ENCODE data around the gene VPS37D.

The VPS37D gene

DNA sequence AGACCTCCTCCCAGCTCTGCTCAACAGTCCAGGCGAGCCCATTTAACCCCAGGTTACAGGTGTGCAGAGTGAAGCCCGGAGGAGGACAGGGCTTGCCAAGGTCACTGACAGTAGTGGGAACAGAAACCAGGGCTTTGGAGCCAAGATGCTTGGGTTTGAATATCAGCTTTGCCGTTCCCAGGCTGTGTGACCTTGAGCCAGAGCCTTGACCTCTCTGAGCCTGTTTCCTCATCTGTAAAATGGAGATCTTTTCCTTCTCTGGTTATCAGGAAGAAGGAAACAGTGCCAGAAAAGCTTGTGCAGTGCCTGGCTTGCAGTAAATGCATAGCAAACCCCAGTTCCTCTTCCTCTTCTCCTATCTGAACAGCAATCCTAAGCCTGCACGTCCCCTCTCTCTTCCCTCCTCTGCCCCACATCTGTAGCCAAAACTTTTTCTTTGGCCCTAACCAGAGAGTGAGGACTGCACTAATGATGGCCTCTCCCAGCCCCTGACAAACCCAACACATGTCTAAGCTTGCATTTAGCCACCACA, 21.9 kb upstream of the VPS37D start:
- no peak for TF ChIP-seq CEBPB (IDR thresholded peaks at IDR 0.05)
- TF ChIP-seq NFIC (IDR thresholded peaks at IDR 0.05), result no peak
- no peak for TF ChIP-seq CREB1 (IDR thresholded peaks at IDR 0.05; ENCODE audit: low read depth)
- TF ChIP-seq EP300 (IDR thresholded peaks at IDR 0.05; ENCODE audit: borderline replicate concordance), result no peak
- no peak for TF ChIP-seq TEAD4 (IDR thresholded peaks at IDR 0.05)
- no peak for TF ChIP-seq RAD21 (IDR thresholded peaks at IDR 0.05; ENCODE audit: low read depth)
- TF ChIP-seq TCF12 (IDR thresholded peaks at IDR 0.05; ENCODE audit: low read depth), result no peak
- TF ChIP-seq, protein P1, sequence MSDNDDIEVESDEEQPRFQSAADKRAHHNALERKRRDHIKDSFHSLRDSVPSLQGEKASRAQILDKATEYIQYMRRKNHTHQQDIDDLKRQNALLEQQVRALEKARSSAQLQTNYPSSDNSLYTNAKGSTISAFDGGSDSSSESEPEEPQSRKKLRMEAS (IDR thresholded peaks at IDR 0.05), result no peak
- TF ChIP-seq TAF1 (IDR thresholded peaks at IDR 0.05; ENCODE audit: low read depth), result no peak
- no peak for TF ChIP-seq YY1 (IDR thresholded peaks at IDR 0.05; ENCODE audit: low read depth)

GRCh38 chr7:73646785-73647724, 20.6 kb upstream of the VPS37D start:
- TF ChIP-seq NFIC (IDR thresholded peaks at IDR 0.05), result no peak
- TF ChIP-seq TAF1 (IDR thresholded peaks at IDR 0.05; ENCODE audit: low read depth), result no peak
- TF ChIP-seq FOXM1 (IDR thresholded peaks at IDR 0.05; ENCODE audit: borderline replicate concordance, low read depth), result no peak
- no peak for TF ChIP-seq TCF12 (IDR thresholded peaks at IDR 0.05; ENCODE audit: low read depth)
- TF ChIP-seq, protein P2, sequence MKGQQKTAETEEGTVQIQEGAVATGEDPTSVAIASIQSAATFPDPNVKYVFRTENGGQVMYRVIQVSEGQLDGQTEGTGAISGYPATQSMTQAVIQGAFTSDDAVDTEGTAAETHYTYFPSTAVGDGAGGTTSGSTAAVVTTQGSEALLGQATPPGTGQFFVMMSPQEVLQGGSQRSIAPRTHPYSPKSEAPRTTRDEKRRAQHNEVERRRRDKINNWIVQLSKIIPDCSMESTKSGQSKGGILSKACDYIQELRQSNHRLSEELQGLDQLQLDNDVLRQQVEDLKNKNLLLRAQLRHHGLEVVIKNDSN (IDR thresholded peaks at IDR 0.05), result no peak
- TF ChIP-seq EP300 (IDR thresholded peaks at IDR 0.05; ENCODE audit: borderline replicate concordance), result no peak
- no peak for TF ChIP-seq REST (IDR thresholded peaks at IDR 0.05; ENCODE audit: low read depth)
- no peak for TF ChIP-seq CREB1 (IDR thresholded peaks at IDR 0.05; ENCODE audit: low read depth)
- TF ChIP-seq CEBPB (IDR thresholded peaks at IDR 0.05), result no peak
- no peak for TF ChIP-seq TEAD4 (IDR thresholded peaks at IDR 0.05)
- no peak for TF ChIP-seq EGR1 (IDR thresholded peaks at IDR 0.05)
- TF ChIP-seq, protein P1 (IDR thresholded peaks at IDR 0.05), result no peak
- TF ChIP-seq YY1 (IDR thresholded peaks at IDR 0.05; ENCODE audit: low read depth), result no peak

DNA sequence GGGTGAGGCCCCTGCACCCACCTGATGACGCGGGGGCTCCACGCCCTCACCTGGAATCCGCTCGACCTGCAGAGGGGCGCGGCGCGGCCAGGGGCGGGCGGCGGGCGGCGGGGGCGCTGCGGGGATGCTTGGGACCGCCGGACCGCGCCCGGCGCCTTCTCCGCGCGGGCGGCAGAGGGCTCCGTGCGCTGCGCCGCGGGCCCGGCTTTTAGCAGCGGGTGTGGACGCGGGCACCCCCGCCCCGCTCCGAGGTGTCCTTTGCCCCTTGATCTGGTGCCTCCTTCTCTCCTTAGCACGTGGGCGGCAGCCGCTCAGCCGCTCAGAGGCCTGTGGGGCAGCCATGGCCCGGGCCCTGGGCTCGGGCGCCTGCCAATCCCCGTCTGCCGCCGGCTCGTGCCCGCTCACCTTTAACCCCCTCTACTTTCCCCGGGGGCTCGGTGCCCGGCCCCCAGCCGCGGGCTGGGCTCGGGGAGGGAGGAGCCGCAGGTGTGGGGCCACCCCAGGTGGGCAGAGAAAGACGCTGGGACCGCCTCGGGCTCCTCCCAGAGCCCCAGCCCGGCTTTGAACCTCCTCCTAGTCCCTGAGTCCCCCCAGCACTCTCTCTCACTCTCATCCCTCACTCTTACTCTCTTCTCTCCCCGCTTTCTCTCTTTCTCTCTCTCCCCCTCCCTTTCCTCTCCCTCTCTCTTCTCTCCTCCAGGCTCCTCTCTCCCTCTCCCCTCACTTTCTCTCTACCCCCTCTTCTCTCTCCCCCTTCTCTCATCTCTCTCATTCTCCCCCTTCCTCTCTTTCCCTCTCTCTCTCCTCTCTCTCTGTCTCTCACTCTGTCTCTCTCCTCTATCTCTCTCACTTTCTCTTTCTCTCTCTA, 19.7 kb upstream of the VPS37D start:
- TF ChIP-seq NFIC (IDR thresholded peaks at IDR 0.05) (no peak), EGR1 (IDR thresholded peaks at IDR 0.05) (peak; percentile 75), TCF12 (IDR thresholded peaks at IDR 0.05; ENCODE audit: low read depth) (no peak), TAF1 (IDR thresholded peaks at IDR 0.05; ENCODE audit: low read depth) (0 out of 2 replicates have a peak, but pooled peaks have one; percentile 19), CEBPB (IDR thresholded peaks at IDR 0.05) (no peak), CREB1 (IDR thresholded peaks at IDR 0.05; ENCODE audit: low read depth) (no peak), RAD21 (IDR thresholded peaks at IDR 0.05; ENCODE audit: low read depth) (peak; percentile 12; the same call in 1 of the 2 replicates), TEAD4 (IDR thresholded peaks at IDR 0.05) (no peak), EP300 (IDR thresholded peaks at IDR 0.05; ENCODE audit: borderline replicate concordance) (no peak), ZBTB7A (IDR thresholded peaks at IDR 0.05; ENCODE audit: low read depth) (peak; percentile 37), YY1 (IDR thresholded peaks at IDR 0.05; ENCODE audit: low read depth) (peak; percentile 44; the same call in 1 of the 2 replicates), REST (IDR thresholded peaks at IDR 0.05; ENCODE audit: low read depth) (no peak), FOXM1 (IDR thresholded peaks at IDR 0.05; ENCODE audit: borderline replicate concordance, low read depth) (no peak)
- TF ChIP-seq, protein P1 (IDR thresholded peaks at IDR 0.05), result peak; percentile 87
- TF ChIP-seq, protein P2 (IDR thresholded peaks at IDR 0.05), result peak; percentile 50; the same call in 1 of the 2 replicates

All from Ishikawa (cell line).